Muscle of leg (tissue), 11 donors: ENCODE measurements around the gene SEPTIN14. TPM values are rescaled to one million over a fixed set of nuclear protein-coding genes. Genes with fewer than 3 reads are reported as not detected.
"Not testable (repeated sequence)": the region's sequence is repeated elsewhere in the genome, so short reads cannot be mapped to it uniquely, and the experiment has no call there.

ENCODE experiments used
- DNase-seq: peaks from one replicate; pipeline ENCODE4 v3.0.0; 2013
- H3K27ac ChIP-seq: one replicate; pipeline ENCODE4 v1.5.1; 2013; ENCODE audit warnings: mild to moderate bottlenecking, low read length, control low read depth
- H3K27me3 ChIP-seq: one replicate; pipeline ENCODE4 v1.6.1; 2013; ENCODE audit warnings: low read length; ENCODE audit not compliant: control insufficient read depth, insufficient read depth
- H3K36me3 ChIP-seq: one replicate; pipeline ENCODE4 v1.6.1; 2013; ENCODE audit warnings: low read length; ENCODE audit not compliant: control insufficient read depth, insufficient read depth
- H3K4me1 ChIP-seq: one replicate; pipeline ENCODE4 v1.6.1; 2013; ENCODE audit warnings: low read length; ENCODE audit not compliant: control insufficient read depth, insufficient read depth
- H3K4me3 ChIP-seq: one replicate; pipeline ENCODE4 v1.5.1; 2013; ENCODE audit warnings: low read length, control low read depth
- H3K9me3 ChIP-seq: replicated peaks from 2 replicates; pipeline ENCODE4 v1.6.1; 2013; ENCODE audit warnings: low read depth, low read length; ENCODE audit not compliant: control insufficient read depth
- WGBS: methylation state at CpG from one replicate; pipeline ENCODE4 v1.1.5; 2013; ENCODE audit warnings: missing lambda C conversion rate; ENCODE audit not compliant: insufficient coverage; 5-methylcytosine and 5-hydroxymethylcytosine counted together
- polyA plus RNA-seq, 8 donors: library from polyadenylated mRNA; unstranded; fragments of 120-200 nt; gene quantifications; one replicate each; pipeline versions ENCODE4 v1.2.1 to v1.2.3, GENCODE V29; 2013; ENCODE audit warnings: inconsistent platforms in 1 of 8, low replicate concordance in 1 of 8; ENCODE audit not compliant: insufficient read length in 8 of 8, insufficient read depth in 1 of 8
- total RNA-seq: library from RNA; stranded (reverse); fragments of 120-200 nt; gene quantifications from one replicate; pipeline ENCODE4 v1.2.4, GENCODE V29; 2013

SEPTIN14 gene
- total and polyA plus RNA-seq, 9 donors, result 0.06 to 0.28 (median 0.11) TPM; not detected in 1

DNA sequence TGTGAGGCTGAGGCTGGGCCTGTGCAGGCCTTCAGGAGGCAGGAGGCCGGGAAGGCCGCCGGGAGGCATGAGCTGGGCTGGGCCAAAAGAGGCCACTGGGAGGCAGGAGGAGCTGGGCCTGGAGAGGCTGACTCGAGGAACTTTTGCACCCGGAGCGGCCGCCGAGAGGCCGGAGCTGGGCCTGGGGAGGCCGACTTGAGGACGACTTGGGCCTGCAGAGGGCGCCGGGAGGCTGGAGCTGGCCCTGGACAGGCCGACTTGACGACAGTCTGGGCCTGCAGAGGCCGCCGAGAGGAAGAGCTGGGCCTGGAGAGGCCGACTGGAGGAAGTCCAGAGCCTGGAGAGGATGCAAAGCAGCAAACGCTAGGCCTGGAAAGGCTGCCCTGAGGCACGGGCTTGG is 117.8 kb downstream of the SEPTIN14 start:
- not testable (repeated sequence) for H3K4me3 ChIP-seq, H3K27me3 ChIP-seq, H3K36me3 ChIP-seq, DNase-seq, H3K4me1 ChIP-seq, H3K9me3 ChIP-seq, H3K27ac ChIP-seq
- 84% methylated on average over 13 of the region's 20 CpGs for WGBS

Other genes with a start within 250 kb of the SEPTIN14 start
- gene ZNF713, start 24.7 kb upstream of the SEPTIN14 start, total RNA-seq, result 7.2 TPM
- gene ZNF713, start 24.7 kb upstream of the SEPTIN14 start, polyA plus RNA-seq, result 1 to 10 TPM; 5.6 to 7.5 (median 6.0) TPM
- gene MRPS17, start 89.1 kb upstream of the SEPTIN14 start, total RNA-seq, result 16.0 TPM
- gene MRPS17, start 89.1 kb upstream of the SEPTIN14 start, polyA plus RNA-seq, result 10 to 100 TPM; 12.3 to 15.7 (median 13.8) TPM
- 67.7 TPM for gene NIPSNAP2, start 101.8 kb upstream of the SEPTIN14 start, total RNA-seq
- 100 to 1,000 TPM in 1 of 8 donors, 10 to 100 TPM in 7; 78.4 to 103 (median 82.8) TPM for gene NIPSNAP2, start 101.8 kb upstream of the SEPTIN14 start, polyA plus RNA-seq
- 11.0 TPM for gene PSPH, start 188.7 kb upstream of the SEPTIN14 start, total RNA-seq
- 10 to 100 TPM; 14.2 to 20.3 (median 17.4) TPM for gene PSPH, start 188.7 kb upstream of the SEPTIN14 start, polyA plus RNA-seq
- gene CCT6A, start 189.0 kb upstream of the SEPTIN14 start, total RNA-seq, result 103 TPM
- gene CCT6A, start 189.0 kb upstream of the SEPTIN14 start, polyA plus RNA-seq, result 100 to 1,000 TPM; 124 to 159 (median 147) TPM
- 40.3 TPM for gene SUMF2, start 201.5 kb upstream of the SEPTIN14 start, total RNA-seq
- gene SUMF2, start 201.5 kb upstream of the SEPTIN14 start, polyA plus RNA-seq, result 10 to 100 TPM; 35.4 to 71.6 (median 53.2) TPM
- gene PHKG1, start 230.2 kb upstream of the SEPTIN14 start, total RNA-seq, result 52.4 TPM
- gene PHKG1, start 230.2 kb upstream of the SEPTIN14 start, polyA plus RNA-seq, result 10 to 100 TPM; 21.0 to 62.4 (median 32.7) TPM
- 416 TPM for gene CHCHD2, start 243.7 kb upstream of the SEPTIN14 start, total RNA-seq
- gene CHCHD2, start 243.7 kb upstream of the SEPTIN14 start, polyA plus RNA-seq, result 100 to 1,000 TPM; 246 to 290 (median 267) TPM